Endothelial cell of umbilical vein (primary cell): Measurements from ENCODE around the gene SLC10A2. TPM values are rescaled to one million over a fixed set of nuclear protein-coding genes. Genes with fewer than 3 reads are reported as not detected.

Source experiments
- BruUV-seq: library from RNA; stranded (reverse); fragments of 400-500 nt; replicated peaks from 2 replicates; lab custom pipeline; 2021; lab: Mats Ljungman, UMichigan
- CTCF ChIA-PET: fragments of 300-600, 350-600 bp; sonication (Branson Sonifier 250); formaldehyde crosslinking; loops from one replicate; lab custom pipeline; 2021; ENCODE audit warnings: antibody characterized with exemption, inconsistent platforms; lab: Charles Lee
- POLR2A ChIA-PET: fragments of 300-600, 350-600 bp; sonication (Branson Sonifier 250); formaldehyde crosslinking; loops from one replicate; lab custom pipeline; 2021; ENCODE audit warnings: antibody characterized with exemption, inconsistent platforms; lab: Charles Lee
- DNase-seq: peaks from one replicate; pipeline ENCODE4 v3.0.0-alpha.2; 2011; ENCODE audit warnings: low read depth, low spot score
- FAIRE-seq: peaks from 2 replicates; lab custom pipeline; 2011; peaks lifted over from hg19 to GRCh38; lab: Jason Lieb, UNC
- H2AFZ ChIP-seq: 2 replicates; pipeline ENCODE4 v1.6.0; 2012; ENCODE audit warnings: low read depth, low read length, control low read depth, inconsistent platforms
- H3K27ac ChIP-seq: 2 replicates; pipeline ENCODE4 v1.5.1; 2011; ENCODE audit warnings: low read depth, mild to moderate bottlenecking, control low read depth, low read length, moderate library complexity; ENCODE audit not compliant: insufficient read depth
- H3K27me3 ChIP-seq, 2 experiments: 2 replicates each; pipeline versions ENCODE4 v1.6.0 to v1.6.1; 2011; ENCODE audit warnings: low read length in 2 of 2, mixed read lengths in 1 of 2; ENCODE audit not compliant: control insufficient read depth in 2 of 2, insufficient read depth in 2 of 2
- H3K36me3 ChIP-seq, 2 experiments: 2 replicates in 1 of 2; 3 replicates in 1 of 2; pipeline ENCODE4 v1.5.1; 2011; ENCODE audit warnings: low read length in 2 of 2, mild to moderate bottlenecking in 1 of 2, moderate library complexity in 1 of 2; ENCODE audit not compliant: control insufficient read depth in 2 of 2, insufficient read depth in 2 of 2; ENCODE audit errors: extremely low read depth in 1 of 2
- H3K4me1 ChIP-seq: 3 replicates; pipeline ENCODE4 v1.5.1; 2011; ENCODE audit warnings: mild to moderate bottlenecking, low read length; ENCODE audit not compliant: control insufficient read depth, insufficient read depth; ENCODE audit errors: extremely low read depth
- H3K4me2 ChIP-seq: 2 replicates; pipeline ENCODE4 v1.6.1; 2011; ENCODE audit warnings: low read length, control low read depth, mixed read lengths; ENCODE audit not compliant: insufficient read depth
- H3K4me3 ChIP-seq, 3 experiments: fragments of 200-600 bp in 1 of 3; sonication (generic), shearing (Covaris generic) in 1 of 3; replicated peaks in 1 of 3; 2 replicates each; pipeline ENCODE4 v1.5.1; 2011 to 2016; ENCODE audit warnings: control low read depth in 3 of 3, low read length in 3 of 3, mild to moderate bottlenecking in 2 of 3, inconsistent platforms in 1 of 3, low read depth in 1 of 3, moderate library complexity in 1 of 3; ENCODE audit not compliant: insufficient read depth in 1 of 3
- H3K79me2 ChIP-seq: 2 replicates; pipeline ENCODE4 v1.6.0; 2012; ENCODE audit warnings: low read length, inconsistent platforms; ENCODE audit not compliant: control insufficient read depth, insufficient read depth
- H3K9ac ChIP-seq: replicated peaks from 2 replicates; pipeline ENCODE3; 2011; ENCODE audit warnings: low read length, control low read depth; ENCODE audit not compliant: insufficient read depth; ENCODE audit errors: extremely low read depth
- H3K9me1 ChIP-seq: replicated peaks from 3 replicates; pipeline ENCODE4 v1.6.0; 2011; ENCODE audit warnings: mild to moderate bottlenecking, low read length; ENCODE audit not compliant: control insufficient read depth, insufficient read depth; ENCODE audit errors: extremely low read depth
- H3K9me3 ChIP-seq: replicated peaks from 2 replicates; pipeline ENCODE4 v1.5.1; 2012; ENCODE audit warnings: low read length, inconsistent platforms; ENCODE audit not compliant: control insufficient read depth, insufficient read depth
- H4K20me1 ChIP-seq: replicated peaks from 2 replicates; pipeline ENCODE3; 2011; ENCODE audit warnings: mild to moderate bottlenecking, low read length; ENCODE audit not compliant: control insufficient read depth, insufficient read depth; ENCODE audit errors: extremely low read depth
- CTCF ChIP-seq, 2 donors: IDR thresholded peaks; 1 replicate in 1 of 2; 2 replicates in 1 of 2; pipeline ENCODE4 v1.5.1; 2011; ENCODE audit warnings: low read length in 2 of 2, mild to moderate bottlenecking in 2 of 2, moderate library complexity in 2 of 2, control low read depth in 1 of 2, inconsistent platforms in 1 of 2, low read depth in 1 of 2; ENCODE audit not compliant: insufficient read depth in 1 of 2; ENCODE audit errors: extremely low read depth in 1 of 2
- EZH2 ChIP-seq: IDR thresholded peaks from 2 replicates; pipeline ENCODE4 v1.6.1; 2012; ENCODE audit warnings: borderline replicate concordance, low read depth, mild to moderate bottlenecking, moderate library complexity, low read length, inconsistent platforms; ENCODE audit not compliant: severe bottlenecking
- FOS ChIP-seq: IDR thresholded peaks from 2 replicates; pipeline ENCODE4 v1.6.1; 2011; ENCODE audit warnings: mild to moderate bottlenecking, low read length, moderate library complexity, borderline replicate concordance; ENCODE audit not compliant: insufficient read depth
- GATA2 ChIP-seq: IDR thresholded peaks from 2 replicates; pipeline ENCODE4 v1.7.0; 2011; ENCODE audit warnings: low read depth, mild to moderate bottlenecking, moderate library complexity, mixed read lengths, low read length; ENCODE audit not compliant: insufficient read length, insufficient read depth
- JUN ChIP-seq: IDR thresholded peaks from 2 replicates; pipeline ENCODE4 v1.6.1; 2011; ENCODE audit warnings: borderline replicate concordance, low read depth; ENCODE audit not compliant: insufficient read length, insufficient read depth
- MAX ChIP-seq: IDR thresholded peaks from 2 replicates; pipeline ENCODE4 v1.6.1; 2011; ENCODE audit not compliant: insufficient read depth, insufficient read length
- MYC ChIP-seq: IDR thresholded peaks from one replicate; pipeline ENCODE4 v1.6.1; 2011; ENCODE audit warnings: mild to moderate bottlenecking, low read depth, low read length
- POLR2A ChIP-seq: IDR thresholded peaks from 2 replicates; pipeline ENCODE4 v1.6.1; 2012; ENCODE audit warnings: low read depth, mild to moderate bottlenecking, control low read depth, low read length
- POLR2AphosphoS5 ChIP-seq: IDR thresholded peaks from 2 replicates; pipeline ENCODE4 v1.6.1; 2012; ENCODE audit warnings: low read depth, mild to moderate bottlenecking, control low read depth, low read length, moderate library complexity; ENCODE audit not compliant: insufficient read depth
- dilution Hi-C: fragments of 300-500 bp; cut with MboI; formaldehyde crosslinking; loops from one replicate; pipeline ENCODE4 v1.15.0; 2019; ENCODE audit warnings: low sequenced_read_pairs; ENCODE audit not compliant: extremely low pct_ligation_motif_present
- intact Hi-C: fragments of 100-400 bp; cut with micrococcal nuclease; formaldehyde crosslinking; loops from one replicate; pipeline ENCODE4 v1.10.0; 2022
- polyA plus RNA-seq, 4 experiments: library from polyadenylated mRNA; depleted of rRNA in 3 of 4; stranded (reverse) in 3 of 4; unstranded in 1 of 4; fragments of >200 nt; gene quantifications; 2 replicates each; pipeline versions ENCODE4 v1.2.1 to v1.2.3, GENCODE V29; 2011 to 2012; ENCODE audit warnings: missing spikeins in 1 of 4
- total RNA-seq: library from RNA; stranded (reverse); gene quantifications from 2 replicates; pipeline ENCODE4 v1.2.3, GENCODE V29; 2021

The SLC10A2 gene
- total and polyA plus RNA-seq, 2 donors (not counting 3 experiments of a cell fraction or from before 2014, with no cell fraction given) = not detected

GRCh38 chr13:103031332-103031873 is 34.8 kb downstream of the SLC10A2 start:
- no peak overlapping the region for H3K4me2 ChIP-seq
- TF ChIP-seq FOS (no peak), EZH2 (no peak), POLR2AphosphoS5 (no peak), GATA2 (no peak), MYC (no peak), CTCF (IDR thresholded peaks at IDR 0.05; ENCODE audit: extremely low read depth in 1 of 2, insufficient read depth in 1 of 2, low read depth in 1 of 2, low read length in 2 of 2) (no peak), JUN (no peak), POLR2A (no peak), MAX (no peak)
- CTCF ChIA-PET = no interaction called here
- H4K20me1 ChIP-seq = no peaks in the 10 kb centered on the region
- dilution Hi-C loops = no loop called here
- H3K27ac ChIP-seq = no peak overlapping the region
- no peaks in the 10 kb centered on the region for H3K9me1 ChIP-seq
- FAIRE-seq (no peak), DNase-seq (no peak)
- no peak overlapping the region for H3K9ac ChIP-seq
- intact Hi-C loops = no loop called here
- POLR2A ChIA-PET = no interaction called here
- H2AFZ ChIP-seq = no peak overlapping the region
- BruUV-seq = no TSS peak
- H3K4me1 ChIP-seq = no peaks in the 10 kb centered on the region
- H3K36me3 ChIP-seq = no peaks in the 10 kb centered on the region
- no peak overlapping the region for H3K4me3 ChIP-seq
- peaks cover 5% of the 10 kb centered on the region for H3K9me3 ChIP-seq
- no peaks in the 10 kb centered on the region for H3K27me3 ChIP-seq
- no peaks in the 10 kb centered on the region for H3K79me2 ChIP-seq
